Endodermal cell (in vitro differentiated cells): ENCODE data around the gene GRAP2. TPM values are rescaled to one million over a fixed set of nuclear protein-coding genes. Genes with fewer than 3 reads are reported as not detected.

Source experiments
- DNase-seq: peaks from one replicate; pipeline ENCODE4 v3.0.0-alpha.2; 2017
- H3K27ac ChIP-seq: 2 replicates; pipeline ENCODE4 v1.5.1; 2013; ENCODE audit warnings: mild to moderate bottlenecking, low read depth, low read length, moderate library complexity
- H3K27me3 ChIP-seq: 2 replicates; pipeline ENCODE4 v1.6.1; 2013; ENCODE audit warnings: mild to moderate bottlenecking, low read length, moderate library complexity; ENCODE audit not compliant: insufficient read depth, control insufficient read depth, poor library complexity, severe bottlenecking
- H3K36me3 ChIP-seq: 2 replicates; pipeline ENCODE4 v1.7.0; 2013; ENCODE audit warnings: mild to moderate bottlenecking, low read length, moderate library complexity; ENCODE audit not compliant: control insufficient read depth, insufficient read depth
- H3K4me1 ChIP-seq: one replicate; pipeline ENCODE4 v1.7.0; 2013; ENCODE audit warnings: low read length; ENCODE audit not compliant: control insufficient read depth, insufficient read depth
- H3K4me3 ChIP-seq: 2 replicates; pipeline ENCODE4 v1.5.1; 2013; ENCODE audit warnings: mild to moderate bottlenecking, low read length, moderate library complexity
- H3K9ac ChIP-seq: 2 replicates; pipeline ENCODE4 v1.6.1; 2013; ENCODE audit warnings: mild to moderate bottlenecking, low read length, moderate library complexity; ENCODE audit not compliant: poor library complexity, severe bottlenecking; ENCODE audit errors: extremely low read depth
- H3K9me3 ChIP-seq: 2 replicates; pipeline ENCODE4 v1.6.1; 2013; ENCODE audit warnings: mild to moderate bottlenecking, low read length, moderate library complexity; ENCODE audit not compliant: control insufficient read depth
- H3K27ac Mint-ChIP-seq: 2 replicates; pipeline ENCODE4 v1.8.0; 2020; ENCODE audit warnings: mixed read lengths
- H3K27me3 Mint-ChIP-seq: 2 replicates; pipeline ENCODE4 v1.8.0; 2021; ENCODE audit warnings: mild to moderate bottlenecking, mixed read lengths; ENCODE audit not compliant: insufficient read depth
- H3K36me3 Mint-ChIP-seq: 2 replicates; pipeline ENCODE4 v1.8.0; 2020; ENCODE audit warnings: low read depth, mixed read lengths
- H3K4me1 Mint-ChIP-seq: 2 replicates; pipeline ENCODE4 v1.8.0; 2020; ENCODE audit warnings: mixed read lengths
- H3K4me3 Mint-ChIP-seq: 2 replicates; pipeline ENCODE4 v1.8.0; 2020; ENCODE audit warnings: mild to moderate bottlenecking, moderate library complexity, mixed read lengths
- H3K9me3 Mint-ChIP-seq: 2 replicates; pipeline ENCODE4 v1.8.0; 2020; ENCODE audit warnings: mild to moderate bottlenecking, mixed read lengths
- WGBS, 2 experiments: methylation state at CpG; one replicate each; pipeline versions ENCODE4 v1.1.5 to v1.1.7; 2013; ENCODE audit warnings: missing lambda C conversion rate in 2 of 2, mixed read lengths in 1 of 2; ENCODE audit not compliant: insufficient coverage in 1 of 2, insufficient read length in 1 of 2; 5-methylcytosine and 5-hydroxymethylcytosine counted together
- total RNA-seq, 2 donors: library from RNA; stranded (reverse); fragmentation: NEBNext Ultra II Directional in 1 of 2; extraction: Animal tissue kit (Norgen Biotek cat#: 25700) in 1 of 2; gene quantifications; 2 replicates in 1 of 2; 3 replicates in 1 of 2; pipeline ENCODE4 v1.2.1, GENCODE V29; 2021
- TF ChIP-seq, protein P1 (sequence below): fragments of 200-600 bp; sonication (generic); conservative IDR thresholded peaks from 2 replicates; pipeline ENCODE4 v1.5.0; 2021; ENCODE audit warnings: antibody characterized with exemption, mild to moderate bottlenecking

Gene GRAP2
- total RNA-seq, 2 donors from 2014 or later = 0.11 to 0.92 TPM

DNA sequence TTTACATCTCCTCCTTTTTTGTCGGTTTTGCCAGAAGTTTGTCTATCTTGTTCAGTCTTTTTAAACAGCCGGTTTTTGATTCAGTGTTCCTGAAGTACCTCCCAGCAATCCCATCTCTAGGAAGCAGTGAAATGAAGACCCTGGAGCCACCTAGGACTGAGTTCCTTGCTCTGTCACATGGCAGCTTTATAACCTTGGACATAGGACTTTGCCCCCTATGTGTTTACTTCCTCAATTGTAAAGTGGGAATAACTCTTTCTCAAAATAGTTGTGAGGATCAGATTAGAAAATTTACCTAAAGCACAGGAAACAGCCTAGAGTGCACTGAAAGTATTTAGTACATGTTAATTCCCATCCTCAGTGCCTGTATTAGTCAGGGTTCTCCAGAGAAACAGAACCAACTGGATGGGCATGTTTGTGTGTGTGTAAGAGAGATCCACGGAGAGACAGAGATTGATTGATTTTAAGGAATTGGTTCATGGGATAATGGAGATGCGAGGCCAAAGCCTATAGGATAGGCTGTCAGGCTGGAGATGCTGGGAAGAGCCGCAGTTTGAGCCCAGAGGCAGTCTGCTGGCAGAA, 113.9 kb downstream of the GRAP2 start:
- TF ChIP-seq, protein P1, sequence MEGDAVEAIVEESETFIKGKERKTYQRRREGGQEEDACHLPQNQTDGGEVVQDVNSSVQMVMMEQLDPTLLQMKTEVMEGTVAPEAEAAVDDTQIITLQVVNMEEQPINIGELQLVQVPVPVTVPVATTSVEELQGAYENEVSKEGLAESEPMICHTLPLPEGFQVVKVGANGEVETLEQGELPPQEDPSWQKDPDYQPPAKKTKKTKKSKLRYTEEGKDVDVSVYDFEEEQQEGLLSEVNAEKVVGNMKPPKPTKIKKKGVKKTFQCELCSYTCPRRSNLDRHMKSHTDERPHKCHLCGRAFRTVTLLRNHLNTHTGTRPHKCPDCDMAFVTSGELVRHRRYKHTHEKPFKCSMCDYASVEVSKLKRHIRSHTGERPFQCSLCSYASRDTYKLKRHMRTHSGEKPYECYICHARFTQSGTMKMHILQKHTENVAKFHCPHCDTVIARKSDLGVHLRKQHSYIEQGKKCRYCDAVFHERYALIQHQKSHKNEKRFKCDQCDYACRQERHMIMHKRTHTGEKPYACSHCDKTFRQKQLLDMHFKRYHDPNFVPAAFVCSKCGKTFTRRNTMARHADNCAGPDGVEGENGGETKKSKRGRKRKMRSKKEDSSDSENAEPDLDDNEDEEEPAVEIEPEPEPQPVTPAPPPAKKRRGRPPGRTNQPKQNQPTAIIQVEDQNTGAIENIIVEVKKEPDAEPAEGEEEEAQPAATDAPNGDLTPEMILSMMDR = no peak
- Histone ChIP-seq H3K9ac (no peak overlapping the region), H3K4me1 (peaks cover 18% of the 10 kb centered on the region), H3K36me3 (peaks cover 2% of the 10 kb centered on the region), H3K9me3 (no peaks in the 10 kb centered on the region), H3K4me3 (peak overlapping the region; percentile 15), H3K27ac (no peak overlapping the region), H3K27me3 (no peaks in the 10 kb centered on the region)
- H3K4me1 Mint-ChIP-seq = peaks cover 25% of the 10 kb centered on the region
- H3K4me3 Mint-ChIP-seq = no peak overlapping the region
- peaks cover 25% of the 10 kb centered on the region for H3K36me3 Mint-ChIP-seq
- H3K27ac Mint-ChIP-seq = peak overlapping the region; percentile 8
- H3K27me3 Mint-ChIP-seq = no peaks in the 10 kb centered on the region
- H3K9me3 Mint-ChIP-seq = no peaks in the 10 kb centered on the region
- DNase-seq = no peak
- WGBS, 2 experiments = 89 to 91% methylated on average over 5 of the region's 5 CpGs

DNA sequence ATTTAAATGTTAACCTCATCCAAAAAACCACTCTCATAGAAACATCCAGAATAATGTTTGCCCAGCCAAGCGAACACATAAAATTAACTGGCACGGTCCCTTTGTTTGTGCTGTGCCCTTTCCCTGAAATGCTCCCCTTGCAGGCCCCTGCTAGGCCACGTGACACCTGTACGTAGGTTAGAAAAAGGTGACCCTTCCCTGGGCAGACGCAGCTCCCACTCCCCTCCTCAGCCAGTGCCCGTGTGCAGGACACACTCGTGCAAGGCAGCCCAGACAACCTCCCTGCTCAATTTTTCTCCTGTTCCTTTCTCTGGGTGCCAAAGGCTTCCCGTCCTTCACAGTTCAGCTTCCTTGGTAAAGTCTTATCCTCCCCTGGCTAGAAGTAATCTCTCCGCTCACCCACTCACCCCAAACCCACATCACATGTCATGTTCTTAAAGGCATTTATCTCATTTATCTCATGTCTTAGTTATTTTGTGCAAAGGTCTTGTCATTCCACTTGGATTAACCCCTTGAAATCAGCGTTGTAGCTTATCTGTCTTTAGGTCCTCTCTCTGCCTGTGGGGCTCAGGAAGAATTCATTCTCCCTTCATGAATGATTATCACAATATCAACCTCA, 114.6 kb downstream of the GRAP2 start:
- 83 to 87% methylated on average over 9 to 10 of the region's 10 CpGs for WGBS, 2 experiments
- peaks cover 18% of the 10 kb centered on the region for H3K4me1 Mint-ChIP-seq

DNA sequence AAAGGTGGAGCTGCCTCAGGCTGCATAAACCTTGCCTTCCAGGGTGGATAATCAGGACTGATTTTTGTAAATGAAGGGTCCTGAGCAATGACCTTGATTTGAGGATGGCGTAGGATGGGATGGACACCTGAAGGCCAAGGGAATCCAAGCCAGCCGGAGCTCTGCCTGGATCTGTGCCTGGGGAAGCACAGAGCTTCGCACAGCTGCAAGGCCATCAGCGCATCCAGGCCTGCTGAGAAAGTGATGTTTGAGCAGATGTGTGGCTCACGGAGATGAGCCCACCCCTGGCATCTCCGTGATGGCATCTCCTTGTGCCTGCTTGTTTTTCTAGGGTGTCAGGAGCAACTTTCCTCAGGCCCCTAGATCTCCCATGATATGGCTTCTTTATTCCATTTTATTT, 117.2 kb downstream of the GRAP2 start:
- no peak overlapping the region for H3K9ac ChIP-seq
- no peak overlapping the region for H3K27ac Mint-ChIP-seq

More for the DNA sequence above, 114.6 kb downstream of the GRAP2 start:
- Histone ChIP-seq H3K4me1 (peaks cover 11% of the 10 kb centered on the region), H3K9me3 (no peaks in the 10 kb centered on the region), H3K4me3 (peak overlapping the region; percentile 15), H3K9ac (no peak overlapping the region), H3K36me3 (peaks cover 6% of the 10 kb centered on the region), H3K27ac (no peak overlapping the region), H3K27me3 (no peaks in the 10 kb centered on the region)
- Mint-ChIP-seq H3K4me3 (no peak overlapping the region), H3K9me3 (no peaks in the 10 kb centered on the region), H3K27ac (peak overlapping the region; percentile 5), H3K27me3 (no peaks in the 10 kb centered on the region), H3K36me3 (peaks cover 30% of the 10 kb centered on the region)
- TF ChIP-seq, protein P1 = no peak
- DNase-seq = no peak

More for the DNA sequence above, 117.2 kb downstream of the GRAP2 start:
- Histone ChIP-seq H3K9me3 (no peaks in the 10 kb centered on the region), H3K36me3 (peaks cover 6% of the 10 kb centered on the region), H3K4me1 (peaks cover 9% of the 10 kb centered on the region), H3K4me3 (no peak overlapping the region), H3K27me3 (no peaks in the 10 kb centered on the region), H3K27ac (no peak overlapping the region)
- H3K27me3 Mint-ChIP-seq = no peaks in the 10 kb centered on the region
- peaks cover 17% of the 10 kb centered on the region for H3K4me1 Mint-ChIP-seq
- peaks cover 28% of the 10 kb centered on the region for H3K36me3 Mint-ChIP-seq
- H3K9me3 Mint-ChIP-seq = no peaks in the 10 kb centered on the region
- no peak for DNase-seq
- H3K4me3 Mint-ChIP-seq = no peak overlapping the region
- TF ChIP-seq, protein P1 = no peak
- 94 to 95% methylated on average over 6 of the region's 6 CpGs for WGBS, 2 experiments
